Cardiac atrium fibroblast (primary cell): ENCODE measurements around the gene KRTAP5-6. TPM values are rescaled to one million over a fixed set of nuclear protein-coding genes. Genes with fewer than 3 reads are reported as not detected.

Source experiments
- total RNA-seq: library from RNA; depleted of rRNA; stranded (reverse); fragments of >200 nt; gene quantifications from 2 replicates; pipeline ENCODE4 v1.2.3, GENCODE V29; 2015

KRTAP5-6 gene, protein sequence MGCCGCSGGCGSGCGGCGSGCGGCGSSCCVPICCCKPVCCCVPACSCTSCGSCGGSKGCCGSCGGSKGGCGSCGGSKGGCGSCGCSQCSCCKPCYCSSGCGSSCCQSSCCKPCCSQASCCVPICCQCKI
- not detected in 2 replicates for total RNA-seq

DNA sequence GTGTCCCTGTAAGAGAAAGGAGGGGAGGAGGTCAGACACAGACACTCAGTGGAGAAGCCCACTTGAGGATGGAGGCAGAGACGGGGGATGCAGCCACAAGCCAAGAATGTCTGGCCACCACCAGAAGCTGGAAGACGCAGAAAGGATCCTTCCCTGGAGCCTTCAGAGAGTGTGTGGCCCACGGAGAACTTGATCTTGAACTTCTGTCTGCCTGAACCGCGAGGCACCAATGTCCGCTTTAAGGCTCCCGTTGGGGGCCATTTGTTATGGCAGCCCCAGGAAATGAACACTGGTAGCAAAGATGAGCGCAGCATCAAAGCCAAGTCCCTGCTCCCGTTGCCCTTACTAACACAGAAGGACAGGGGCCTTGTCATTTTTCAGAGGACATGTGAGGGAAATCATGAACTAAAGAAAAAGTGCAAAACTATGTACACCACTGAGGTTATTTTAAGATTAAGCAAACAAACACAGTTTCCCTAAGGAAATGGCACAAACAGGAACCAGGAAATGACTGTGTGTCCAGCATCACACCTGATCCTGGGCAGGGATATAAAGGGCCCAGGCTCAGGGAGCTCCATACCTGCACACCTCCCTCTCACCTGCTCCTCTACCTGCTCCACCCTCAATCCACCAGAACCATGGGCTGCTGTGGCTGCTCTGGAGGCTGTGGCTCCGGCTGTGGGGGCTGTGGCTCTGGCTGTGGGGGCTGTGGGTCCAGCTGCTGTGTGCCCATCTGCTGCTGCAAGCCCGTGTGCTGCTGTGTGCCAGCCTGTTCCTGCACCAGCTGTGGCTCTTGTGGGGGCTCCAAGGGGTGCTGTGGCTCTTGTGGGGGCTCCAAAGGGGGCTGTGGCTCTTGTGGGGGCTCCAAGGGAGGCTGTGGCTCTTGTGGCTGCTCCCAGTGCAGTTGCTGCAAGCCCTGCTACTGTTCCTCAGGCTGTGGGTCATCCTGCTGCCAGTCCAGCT, at the start of gene KRTAP5-6:
KRTAP5-6 (plus strand) TSS at position 588 of the 963 bp plus-strand sequence; CDS start at position 639, 51 bp downstream.

Other genes with a start within 250 kb of the KRTAP5-6 start
- 23.3 and 30.5 TPM in 2 replicates for gene MOB2, start 210.4 kb upstream of the KRTAP5-6 start, total RNA-seq
- 0.32 and 0.72 TPM in 2 replicates for gene DUSP8, start 124.9 kb upstream of the KRTAP5-6 start, total RNA-seq
- gene KRTAP5-1, start 111.9 kb upstream of the KRTAP5-6 start, total RNA-seq = not detected in 2 replicates
- not detected in 2 replicates for gene KRTAP5-2, start 98.9 kb upstream of the KRTAP5-6 start, total RNA-seq
- gene KRTAP5-3, start 88.7 kb upstream of the KRTAP5-6 start, total RNA-seq = not detected in 2 replicates
- gene KRTAP5-4, start 75.1 kb upstream of the KRTAP5-6 start, total RNA-seq = not detected in 2 replicates
- gene KRTAP5-5, start 67.4 kb upstream of the KRTAP5-6 start, total RNA-seq = not detected in 2 replicates
- 0.18 and 0.65 TPM in 2 replicates for gene IFITM10, start 53.4 kb downstream of the KRTAP5-6 start, total RNA-seq
- gene CTSD, start 66.7 kb downstream of the KRTAP5-6 start, total RNA-seq = 301 and 414 TPM in 2 replicates
- 6.0 TPM in 1 of 2 replicates, not detected in the other for gene SYT8, start 137.8 kb downstream of the KRTAP5-6 start, total RNA-seq
- not detected in 2 replicates for gene TNNI2, start 141.8 kb downstream of the KRTAP5-6 start, total RNA-seq
- 8.7 and 35.7 TPM in 2 replicates for gene LSP1, start 155.9 kb downstream of the KRTAP5-6 start, total RNA-seq
- not detected in 2 replicates for gene PRR33, start 194.7 kb downstream of the KRTAP5-6 start, total RNA-seq
- gene TNNT3, start 222.5 kb downstream of the KRTAP5-6 start, total RNA-seq = 3.6 and 5.1 TPM in 2 replicates